Epidermal melanocyte (primary cell): Measurements from ENCODE around the gene SLA2.
A peak's percentile ranks its signal among the peaks of the same experiment; 100 is the strongest.
"Not testable (repeated sequence)": the region's sequence is repeated elsewhere in the genome, so short reads cannot be mapped to it uniquely, and the experiment has no call there.

Experiments used
- DNase-seq: peaks from one replicate; pipeline ENCODE4 v3.0.0; 2011; ENCODE audit warnings: low spot score; ENCODE audit not compliant: insufficient read length

Gene SLA2

DNA sequence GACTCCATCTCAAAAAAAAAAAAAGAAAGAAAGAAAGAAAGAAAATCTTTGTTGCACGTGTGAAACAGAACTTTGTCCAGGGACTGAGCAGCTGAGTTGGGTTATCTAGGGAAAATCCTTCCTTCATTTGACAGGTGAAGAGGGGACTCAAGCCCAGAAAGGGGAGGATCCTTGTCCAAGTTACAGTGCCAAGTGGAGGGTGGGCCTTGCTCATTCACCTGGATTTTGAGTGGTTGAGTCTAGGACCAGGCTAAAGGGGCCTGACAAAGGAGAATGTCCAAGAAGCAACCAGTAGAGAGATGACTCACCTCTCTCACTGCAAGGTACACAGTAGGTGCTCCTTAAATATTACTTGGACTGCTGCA lies 69.9 kb downstream of the SLA2 start:
- no peak for DNase-seq

DNA sequence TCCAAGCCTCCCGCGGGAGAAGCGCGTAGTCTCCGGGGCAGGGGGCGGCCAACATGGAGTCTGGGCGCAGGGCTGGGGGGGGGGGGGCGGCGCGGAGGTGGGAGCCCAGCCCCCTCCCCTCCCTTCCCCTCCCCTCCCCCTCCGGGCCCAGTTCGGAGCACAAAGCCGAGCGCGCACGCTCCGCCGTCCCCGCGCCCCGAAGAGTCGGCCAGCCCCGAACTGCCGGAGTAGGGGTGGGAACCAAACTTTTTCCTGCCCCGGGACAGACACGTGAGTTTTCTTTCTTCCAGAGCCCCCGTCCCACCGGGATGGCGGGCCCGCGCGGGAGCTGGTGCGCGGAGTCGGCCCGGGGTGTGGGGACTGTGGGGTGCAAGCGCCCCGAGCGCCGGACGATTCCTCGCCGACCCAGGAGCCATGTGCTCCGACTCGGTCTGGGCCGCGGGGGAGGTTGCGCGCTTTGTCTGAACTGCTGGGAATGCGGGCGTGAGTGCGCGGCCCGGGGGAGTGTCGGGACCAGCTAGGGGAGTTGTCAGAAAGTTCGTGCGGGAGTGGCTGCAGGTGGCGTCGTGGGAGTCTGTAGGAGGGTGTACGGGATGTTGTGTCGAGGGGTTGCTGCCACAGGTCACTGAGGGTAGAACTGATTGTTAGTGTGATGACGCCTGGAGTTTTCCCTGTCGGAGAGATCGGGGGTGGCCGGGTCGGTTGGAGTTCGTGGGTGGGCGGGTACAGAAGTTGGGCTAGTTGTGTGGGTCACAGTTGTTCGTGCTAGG lies 71.4 kb downstream of the SLA2 start:
- DNase-seq = peak; percentile 36

GRCh38 chr20:36573798-36574365 lies 72.1 kb downstream of the SLA2 start:
- peak; percentile 49 for DNase-seq

DNA sequence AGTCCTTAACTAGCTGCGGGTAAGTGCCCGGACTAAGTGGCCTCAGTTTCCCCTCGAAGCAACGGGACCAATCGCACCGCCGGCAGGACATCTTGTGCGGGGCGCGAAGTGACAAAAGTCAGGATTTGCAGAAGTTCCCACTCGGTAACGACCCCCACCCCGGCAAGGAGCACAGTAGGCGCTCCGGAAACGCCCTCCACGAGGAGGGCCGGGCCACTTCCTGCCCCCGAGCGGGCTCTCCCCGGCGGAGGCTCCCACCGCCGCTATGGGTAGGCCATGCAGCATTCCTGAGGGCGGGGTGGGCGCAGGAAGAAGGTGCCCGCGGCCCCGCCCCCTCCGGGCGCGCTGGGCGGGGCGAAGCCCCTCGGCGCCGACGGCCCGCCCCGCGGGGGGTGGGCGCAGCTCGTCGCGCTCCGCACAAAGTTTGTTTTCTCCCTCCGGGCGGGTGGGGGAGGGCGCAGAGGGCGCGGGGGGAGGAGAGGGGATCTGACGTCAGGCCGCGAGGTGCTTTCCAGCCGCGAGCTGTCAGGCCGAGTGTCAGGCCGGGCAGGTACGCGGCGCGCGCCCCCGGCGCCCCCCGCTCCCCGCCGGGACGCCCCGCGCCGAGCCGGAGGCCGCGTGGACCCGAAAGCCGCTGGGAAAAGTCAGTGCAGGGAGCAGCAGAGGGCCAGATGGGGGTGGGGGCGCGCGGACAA lies 72.7 kb downstream of the SLA2 start, which contains the start of gene TGIF2:
TSS of gene TGIF2 (plus strand) at position 495 of the 695 bp plus-strand sequence. CDS start 5,178 bp downstream, outside the sequence.
- peak; percentile 91 for DNase-seq

DNA sequence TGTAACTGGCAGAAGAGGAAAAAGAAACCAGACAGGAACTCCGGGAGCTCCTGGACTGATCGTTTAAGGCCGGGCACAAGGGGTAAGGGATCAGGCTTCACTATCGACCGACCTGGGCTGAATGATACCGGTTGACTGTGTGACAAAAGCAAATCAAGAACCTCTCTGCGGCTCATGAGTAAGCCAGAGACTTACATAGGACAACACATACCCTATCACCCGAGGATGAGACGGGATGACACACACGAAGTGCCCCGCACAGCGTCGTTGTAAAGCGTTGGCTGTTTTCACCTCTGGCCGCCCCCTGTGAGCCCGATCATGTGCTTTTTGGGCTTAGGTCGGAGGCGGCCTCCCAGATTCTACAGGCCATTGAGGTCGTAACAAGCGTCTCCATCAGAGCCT lies 73.3 kb downstream of the SLA2 start:
- DNase-seq = peak; percentile 27

- DNase-seq = no peak
Observed at GRCh38 chr20:36571564-36572504, 74.2 kb downstream of the SLA2 start.

GRCh38 chr20:36569847-36570429 lies 76.1 kb downstream of the SLA2 start:
- no peak for DNase-seq

DNA sequence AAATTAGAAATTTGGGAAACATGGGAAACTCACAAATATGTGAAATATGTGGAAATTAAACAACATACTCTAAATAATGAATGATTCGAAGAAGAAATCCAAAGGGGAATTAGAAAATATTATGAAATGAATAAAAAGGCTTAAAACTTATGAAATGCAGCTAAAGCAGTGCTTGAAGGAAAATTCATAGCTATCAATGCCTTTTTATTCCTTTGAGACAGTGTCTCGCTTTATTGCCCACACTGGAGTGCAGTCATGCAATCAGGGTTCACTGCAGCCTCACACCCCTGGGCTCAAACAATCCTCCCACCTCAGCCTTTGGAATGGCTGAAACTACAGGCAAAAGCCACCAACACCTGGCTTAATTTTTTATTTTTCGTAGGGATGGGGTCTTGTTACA lies 80.5 kb downstream of the SLA2 start:
- DNase-seq = no peak

GRCh38 chr20:36564726-36565121 lies 81.3 kb downstream of the SLA2 start:
- DNase-seq = not testable (repeated sequence)

DNA sequence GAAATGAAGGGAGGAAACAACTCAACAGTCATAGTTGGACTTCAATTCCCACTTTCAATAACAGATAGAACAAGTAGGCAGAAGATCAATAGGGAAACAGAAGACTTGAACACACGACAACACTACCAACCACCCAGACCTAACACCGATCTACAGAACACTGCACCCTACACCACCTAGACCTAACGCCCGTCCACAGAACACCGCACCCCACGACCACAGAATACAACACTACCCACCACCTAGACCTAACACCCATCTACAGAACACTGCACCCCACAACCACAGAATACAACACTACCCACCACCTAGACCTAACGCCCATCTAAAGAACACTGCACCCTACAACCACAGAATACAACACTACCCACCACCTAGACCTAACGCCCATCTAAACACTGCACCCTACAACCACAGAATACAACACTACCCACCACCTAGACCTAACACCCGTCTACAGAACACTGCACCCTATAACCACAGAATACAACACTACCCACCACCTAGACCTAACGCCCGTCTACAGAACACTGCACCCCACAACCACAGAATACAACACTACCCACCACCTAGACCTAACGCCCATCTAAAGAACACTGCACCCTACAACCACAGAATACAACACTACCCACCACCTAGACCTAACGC lies 81.8 kb downstream of the SLA2 start:
- DNase-seq = not testable (repeated sequence)

GRCh38 chr20:36563374-36563773 lies 82.6 kb downstream of the SLA2 start:
- DNase-seq = no peak

GRCh38 chr20:36562724-36563123 lies 83.3 kb downstream of the SLA2 start:
- no peak for DNase-seq
